HFF-Myc (cell line): Measurements from ENCODE around the gene UBE3A.

Experiments
- DNase-seq: peaks from one replicate; pipeline ENCODE4 v3.0.0-alpha.2; 2011; ENCODE audit warnings: low read depth; ENCODE audit errors: extremely low read depth
- H3K4me3 ChIP-seq: replicated peaks from 2 replicates; pipeline ENCODE4 v1.5.1; 2011; ENCODE audit warnings: low read depth, mild to moderate bottlenecking, control low read depth, low read length
- TF ChIP-seq, protein P1 (sequence below): IDR thresholded peaks from 2 replicates; pipeline ENCODE4 v1.5.1; 2012; ENCODE audit warnings: mild to moderate bottlenecking, low read depth, low read length, control low read depth; ENCODE audit errors: missing control alignments

Gene UBE3A

DNA sequence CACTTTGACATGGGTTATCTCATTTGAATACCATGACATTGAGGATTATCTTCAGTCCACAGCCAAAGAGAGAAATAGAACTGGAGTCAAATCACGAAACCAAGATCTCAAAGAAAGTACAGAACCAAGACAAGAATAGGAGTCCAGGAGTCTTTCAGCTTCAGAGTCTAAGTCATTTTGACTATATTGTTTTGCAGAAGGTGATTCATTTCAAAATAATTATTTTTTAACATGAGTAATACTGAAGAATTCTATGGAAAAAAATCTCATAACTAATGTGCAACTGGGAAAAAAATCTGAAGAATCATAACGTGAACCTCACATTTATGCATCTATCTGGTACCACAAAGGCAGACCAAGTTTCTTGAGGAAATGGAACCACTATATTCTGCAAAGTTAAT is 60.3 kb downstream of the UBE3A start:
- TF ChIP-seq, protein P1, sequence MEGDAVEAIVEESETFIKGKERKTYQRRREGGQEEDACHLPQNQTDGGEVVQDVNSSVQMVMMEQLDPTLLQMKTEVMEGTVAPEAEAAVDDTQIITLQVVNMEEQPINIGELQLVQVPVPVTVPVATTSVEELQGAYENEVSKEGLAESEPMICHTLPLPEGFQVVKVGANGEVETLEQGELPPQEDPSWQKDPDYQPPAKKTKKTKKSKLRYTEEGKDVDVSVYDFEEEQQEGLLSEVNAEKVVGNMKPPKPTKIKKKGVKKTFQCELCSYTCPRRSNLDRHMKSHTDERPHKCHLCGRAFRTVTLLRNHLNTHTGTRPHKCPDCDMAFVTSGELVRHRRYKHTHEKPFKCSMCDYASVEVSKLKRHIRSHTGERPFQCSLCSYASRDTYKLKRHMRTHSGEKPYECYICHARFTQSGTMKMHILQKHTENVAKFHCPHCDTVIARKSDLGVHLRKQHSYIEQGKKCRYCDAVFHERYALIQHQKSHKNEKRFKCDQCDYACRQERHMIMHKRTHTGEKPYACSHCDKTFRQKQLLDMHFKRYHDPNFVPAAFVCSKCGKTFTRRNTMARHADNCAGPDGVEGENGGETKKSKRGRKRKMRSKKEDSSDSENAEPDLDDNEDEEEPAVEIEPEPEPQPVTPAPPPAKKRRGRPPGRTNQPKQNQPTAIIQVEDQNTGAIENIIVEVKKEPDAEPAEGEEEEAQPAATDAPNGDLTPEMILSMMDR = no peak
- DNase-seq = no peak
- no peak overlapping the region for H3K4me3 ChIP-seq

DNA sequence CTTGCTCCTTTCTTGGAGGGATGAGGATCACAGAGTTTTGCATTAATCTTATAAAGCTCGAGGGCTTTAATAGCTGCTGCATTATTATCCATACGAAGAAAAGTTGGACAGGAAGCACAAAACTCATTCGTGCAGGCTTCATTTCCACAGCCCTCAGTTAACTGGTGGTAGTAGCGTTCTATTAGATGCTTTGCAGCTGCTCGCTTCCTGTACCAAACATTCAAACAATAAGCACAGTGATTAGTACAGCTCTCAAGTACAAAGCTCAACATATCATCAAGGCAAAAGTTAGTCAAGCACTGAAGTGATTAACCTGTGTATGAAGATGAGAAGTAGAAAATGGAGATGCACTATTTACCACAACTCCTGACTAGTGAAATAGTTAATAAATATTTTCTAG is 63.3 kb downstream of the UBE3A start:
- TF ChIP-seq, protein P1 = no peak
- H3K4me3 ChIP-seq = no peak overlapping the region
- DNase-seq = no peak

DNA sequence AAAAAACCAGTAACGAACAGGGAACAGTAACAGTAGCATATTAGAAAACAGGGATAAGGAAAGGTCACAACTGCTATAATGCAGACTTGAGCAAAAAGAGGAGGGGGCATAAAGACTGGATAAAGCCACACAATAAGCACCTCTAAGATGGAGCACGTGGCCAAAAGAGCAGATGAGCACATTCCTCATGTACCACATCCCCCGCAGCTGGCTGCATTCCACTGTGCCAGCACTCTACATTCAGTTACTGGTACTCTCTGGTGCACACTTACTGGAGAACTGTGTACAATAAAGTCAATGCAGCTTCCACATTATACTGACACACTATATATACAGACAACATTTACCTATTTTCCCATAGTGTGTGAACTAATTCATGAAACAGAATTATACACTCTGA is 64.7 kb downstream of the UBE3A start:
- TF ChIP-seq, protein P1 = no peak
- DNase-seq = no peak

DNA sequence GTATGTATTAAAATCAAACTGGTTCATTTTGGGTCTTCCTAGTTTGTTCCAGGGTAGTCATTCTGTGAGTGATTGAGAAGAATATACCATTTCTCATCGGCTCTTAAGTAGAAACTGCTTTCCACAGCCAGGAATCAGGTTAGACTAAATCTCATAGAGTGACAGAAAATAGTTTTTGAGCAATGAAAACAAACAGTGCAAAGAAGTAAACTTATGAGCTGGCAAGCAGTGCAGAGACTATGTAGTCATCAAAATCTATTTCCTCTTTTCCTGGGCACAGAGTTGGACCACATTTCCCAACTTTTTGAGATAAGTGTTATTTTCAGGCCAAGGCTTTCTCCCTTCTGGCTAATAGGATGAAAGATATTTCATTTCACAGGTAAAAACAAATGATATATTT is 66.5 kb downstream of the UBE3A start:
- H3K4me3 ChIP-seq = no peak overlapping the region
- TF ChIP-seq, protein P1 = no peak
- DNase-seq = no peak

More for the DNA sequence above, 64.7 kb downstream of the UBE3A start:
- H3K4me3 ChIP-seq = no peak overlapping the region

DNA sequence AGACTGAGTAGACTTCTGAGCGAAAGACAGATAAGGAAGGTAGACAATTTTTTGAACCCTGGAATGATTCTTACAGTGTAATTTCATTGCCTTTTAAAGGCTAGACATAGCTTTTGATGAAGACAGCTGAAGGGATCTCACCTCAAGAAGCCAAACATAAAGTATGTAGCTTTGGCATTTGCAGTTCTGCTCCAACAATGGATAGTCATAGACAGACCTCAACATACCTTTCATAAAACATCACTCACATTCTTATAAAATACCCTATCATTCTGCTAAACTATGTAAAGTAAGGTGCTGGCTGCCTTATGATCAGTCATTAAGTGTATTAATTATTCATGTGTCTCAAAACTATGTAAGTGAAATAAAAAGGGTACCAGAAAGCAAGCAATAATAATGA is 70.0 kb downstream of the UBE3A start:
- no peak for DNase-seq
- no peak overlapping the region for H3K4me3 ChIP-seq
- TF ChIP-seq, protein P1 = no peak

DNA sequence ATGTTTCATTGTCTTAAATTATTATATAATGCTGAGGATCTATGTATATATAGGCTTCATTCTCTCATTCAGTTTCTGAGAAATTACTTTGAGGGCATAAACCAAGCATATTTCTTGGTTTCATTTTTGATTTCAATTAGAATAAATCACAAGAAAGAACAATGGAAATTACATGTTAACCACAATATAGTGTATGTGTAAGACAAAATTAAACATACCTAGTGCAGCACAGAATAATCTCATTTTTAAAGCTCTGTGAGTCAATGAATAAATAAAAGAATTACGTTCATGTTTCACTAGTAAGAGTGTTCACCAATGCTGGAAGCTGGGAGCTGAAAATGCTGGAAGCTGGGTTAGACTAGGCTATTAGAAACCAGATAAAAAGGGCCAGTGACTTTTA is 72.8 kb downstream of the UBE3A start:
- no peak overlapping the region for H3K4me3 ChIP-seq
- TF ChIP-seq, protein P1 = no peak
- no peak for DNase-seq

DNA sequence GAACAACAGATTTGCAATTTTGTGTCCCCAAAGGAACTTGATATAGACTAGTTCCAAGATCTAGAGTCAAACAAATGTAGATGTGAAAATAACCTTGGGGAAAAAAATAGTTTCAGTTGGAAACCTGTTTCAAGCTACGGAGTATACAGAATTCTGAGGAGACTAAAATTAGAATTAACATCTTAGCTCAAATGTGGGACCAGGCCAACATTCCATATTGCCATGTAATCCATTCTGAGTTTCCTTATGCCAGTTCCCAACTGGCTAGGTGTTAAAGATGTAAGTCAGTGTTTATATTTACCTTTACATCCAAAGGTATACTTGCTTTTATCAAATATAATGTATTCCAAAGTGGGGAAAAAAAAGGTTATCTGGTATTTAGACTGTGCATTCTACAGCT is 76.3 kb downstream of the UBE3A start:
- DNase-seq = no peak
- TF ChIP-seq, protein P1 = no peak
- H3K4me3 ChIP-seq = no peak overlapping the region
